ENCODE data around the gene EFCAB13. TPM values are rescaled to one million over a fixed set of nuclear protein-coding genes. Genes with fewer than 3 reads are reported as not detected.

EFCAB13 gene
- total RNA-seq, 1 donor = 3.9 TPM

DNA sequence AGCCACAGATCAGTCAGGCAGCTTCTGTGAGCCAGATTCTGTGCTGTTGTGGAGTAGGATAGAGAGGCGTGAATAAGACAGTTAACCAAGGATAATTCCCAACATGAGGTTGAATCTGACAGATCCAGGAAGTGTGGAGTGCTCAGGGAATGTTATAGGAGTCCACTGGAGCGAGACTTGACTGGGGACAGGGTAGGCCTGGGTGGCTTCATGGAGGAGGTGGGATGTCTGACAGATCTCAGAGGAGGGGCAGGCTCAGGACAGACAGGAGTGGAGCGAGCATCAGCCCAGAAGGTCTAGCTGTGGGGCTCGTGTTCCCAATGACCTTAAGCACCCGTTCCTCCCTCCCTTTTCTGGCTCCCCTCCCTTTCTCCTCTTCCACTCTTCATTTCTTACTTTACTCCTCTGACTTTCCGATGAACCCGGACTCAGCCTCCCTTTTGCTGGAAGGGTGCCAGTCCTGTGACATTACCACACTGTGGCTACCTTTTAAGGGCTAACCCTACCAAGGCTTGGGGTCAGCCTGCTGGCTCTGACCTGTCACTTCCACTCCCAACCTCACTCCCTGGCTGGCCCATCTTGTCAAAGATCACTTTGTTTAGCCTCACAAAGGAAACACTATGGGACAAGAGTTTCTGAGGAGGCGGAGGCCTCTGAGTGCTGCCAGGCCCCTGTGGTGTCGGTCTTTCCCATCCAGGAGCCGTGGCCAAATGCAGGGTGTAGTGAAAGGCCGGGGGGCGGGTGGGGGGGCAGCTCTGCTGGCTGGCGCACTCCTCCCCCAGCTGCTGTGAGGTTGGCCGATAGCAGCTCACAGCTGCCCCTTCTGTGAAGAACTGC is 28.5 kb upstream of the EFCAB13 start:
- no peak for TF ChIP-seq CTCF (IDR thresholded peaks at IDR 0.05; ENCODE audit: insufficient read depth, low read depth, low read length)
- no peak overlapping the region for H3K4me3 ChIP-seq (ENCODE audit: low read depth, low read length)
- no peak for DNase-seq (ENCODE audit: low read depth)

GRCh38 chr17:47295874-47296255 is 27.9 kb upstream of the EFCAB13 start:
- DNase-seq (ENCODE audit: low read depth) = no peak
- no peak overlapping the region for H3K4me3 ChIP-seq (ENCODE audit: low read depth, low read length)
- TF ChIP-seq CTCF (IDR thresholded peaks at IDR 0.05; ENCODE audit: insufficient read depth, low read depth, low read length) = no peak

GRCh38 chr17:47297661-47298400 is 25.9 kb upstream of the EFCAB13 start:
- no peak for DNase-seq (ENCODE audit: low read depth)
- no peak overlapping the region for H3K4me3 ChIP-seq (ENCODE audit: low read depth, low read length)
- no peak for TF ChIP-seq CTCF (IDR thresholded peaks at IDR 0.05; ENCODE audit: insufficient read depth, low read depth, low read length)

DNA sequence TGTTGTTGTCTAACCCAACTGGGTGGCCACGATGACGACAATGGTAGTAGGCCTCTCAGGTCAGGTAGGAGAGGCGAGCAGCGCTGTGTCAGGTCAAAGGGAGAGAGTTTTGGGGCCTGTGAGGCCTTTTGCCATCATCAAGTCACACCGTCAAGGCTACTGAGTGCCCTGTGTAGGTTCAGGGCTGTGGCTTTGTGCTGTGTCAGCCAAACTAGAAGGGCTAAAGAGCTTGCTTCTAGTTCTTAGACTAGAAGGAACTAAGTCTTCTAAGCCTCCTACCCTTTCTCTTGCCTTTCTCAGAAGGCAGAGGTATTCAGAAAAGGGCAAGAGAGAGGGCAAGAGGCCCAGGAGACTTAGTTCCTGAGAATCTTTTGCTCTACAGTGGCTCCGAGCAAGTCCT is 25.0 kb upstream of the EFCAB13 start:
- no peak overlapping the region for H3K4me3 ChIP-seq (ENCODE audit: low read depth, low read length)
- DNase-seq (ENCODE audit: low read depth) = no peak
- TF ChIP-seq CTCF (IDR thresholded peaks at IDR 0.05; ENCODE audit: insufficient read depth, low read depth, low read length) = no peak

- no peak for TF ChIP-seq CTCF (IDR thresholded peaks at IDR 0.05; ENCODE audit: insufficient read depth, low read depth, low read length)
- no peak for DNase-seq (ENCODE audit: low read depth)
- no peak overlapping the region for H3K4me3 ChIP-seq (ENCODE audit: low read depth, low read length)
These were observed 24.4 kb upstream of the EFCAB13 start for GRCh38 chr17:47299239-47299910.

GRCh38 chr17:47300718-47301117 is 23.0 kb upstream of the EFCAB13 start:
- no peak for DNase-seq (ENCODE audit: low read depth)
- no peak for TF ChIP-seq CTCF (IDR thresholded peaks at IDR 0.05; ENCODE audit: insufficient read depth, low read depth, low read length)
- no peak overlapping the region for H3K4me3 ChIP-seq (ENCODE audit: low read depth, low read length)

Measured in fibroblast of villous mesenchyme (primary cell).